GM23248 (cell line): Measurements from ENCODE around the gene CAV2. TPM values are rescaled to one million over a fixed set of nuclear protein-coding genes. Genes with fewer than 3 reads are reported as not detected.

Experiments
- DNase-seq: peaks from one replicate; pipeline ENCODE4 v3.0.0-alpha.2; 2015
- H2AFZ ChIP-seq: fragments of 200-600 bp; sonication (generic); 2 replicates; pipeline ENCODE4 v1.6.1; 2016; ENCODE audit warnings: antibody characterized with exemption
- H3F3A ChIP-seq: fragments of 200-600 bp; sonication (generic); 2 replicates; pipeline ENCODE4 v1.6.1; 2016; ENCODE audit warnings: mild to moderate bottlenecking, antibody characterized with exemption, mixed run types; ENCODE audit not compliant: insufficient read depth
- H3K27ac ChIP-seq: fragments of 200-600 bp; sonication (generic); 2 replicates; pipeline ENCODE4 v1.5.1; 2016; ENCODE audit warnings: mild to moderate bottlenecking
- H3K27me3 ChIP-seq: fragments of 200-600 bp; sonication (generic); replicated peaks from 2 replicates; pipeline ENCODE4 v1.6.1; 2016; ENCODE audit warnings: mild to moderate bottlenecking; ENCODE audit not compliant: insufficient read depth
- H3K36me3 ChIP-seq: fragments of 200-600 bp; sonication (generic); 2 replicates; pipeline ENCODE4 v1.6.1; 2016; ENCODE audit warnings: low read depth, mild to moderate bottlenecking
- H3K4me1 ChIP-seq: fragments of 200-600 bp; sonication (generic); 2 replicates; pipeline ENCODE4 v1.6.1; 2016; ENCODE audit warnings: mild to moderate bottlenecking; ENCODE audit not compliant: insufficient read depth
- H3K4me2 ChIP-seq: fragments of 200-600 bp; sonication (generic); one replicate; pipeline ENCODE4 v1.6.1; 2016; ENCODE audit warnings: mild to moderate bottlenecking; ENCODE audit not compliant: unreplicated experiment
- H3K4me3 ChIP-seq: fragments of 200-600 bp; sonication (generic); 2 replicates; pipeline ENCODE4 v1.5.1; 2016; ENCODE audit warnings: mild to moderate bottlenecking
- H3K79me2 ChIP-seq: fragments of 200-600 bp; sonication (generic); 2 replicates; pipeline ENCODE4 v1.6.1; 2016; ENCODE audit warnings: mild to moderate bottlenecking; ENCODE audit not compliant: insufficient read depth
- H3K9ac ChIP-seq: fragments of 200-600 bp; sonication (generic); 2 replicates; pipeline ENCODE4 v1.6.1; 2016; ENCODE audit warnings: mild to moderate bottlenecking
- H3K9me2 ChIP-seq: fragments of 200-600 bp; sonication (generic); 2 replicates; pipeline ENCODE4 v1.6.1; 2016; ENCODE audit warnings: mixed run types, mild to moderate bottlenecking, moderate library complexity; ENCODE audit not compliant: insufficient read depth
- H3K9me3 ChIP-seq: fragments of 200-600 bp; sonication (generic); one replicate; pipeline ENCODE4 v1.6.1; 2017; ENCODE audit warnings: low read depth
- H4K20me1 ChIP-seq: fragments of 200-600 bp; sonication (generic); 2 replicates; pipeline ENCODE4 v1.6.0; 2016; ENCODE audit not compliant: insufficient read depth
- EZH2 ChIP-seq: fragments of 200-600 bp; sonication (generic); IDR thresholded peaks from 2 replicates; pipeline ENCODE4 v1.6.1; 2018; ENCODE audit warnings: antibody characterized with exemption, mild to moderate bottlenecking; ENCODE audit not compliant: insufficient read depth, poor library complexity, severe bottlenecking
- EZH2phosphoT487 ChIP-seq: fragments of 200-600 bp; sonication (generic); IDR thresholded peaks from 2 replicates; pipeline ENCODE4 v1.6.1; 2018; ENCODE audit warnings: antibody characterized with exemption, moderate library complexity, mild to moderate bottlenecking, low read depth; ENCODE audit not compliant: insufficient read depth
- WGBS, 2 experiments: methylation state at CpG; one replicate each; pipeline ENCODE4 v1.1.6; 2015 to 2017; ENCODE audit warnings: low lambda C conversion rate in 2 of 2, low coverage in 1 of 2; ENCODE audit errors: missing lambda C conversion rate in 2 of 2; 5-methylcytosine and 5-hydroxymethylcytosine counted together
- in situ Hi-C: fragments of 300-500 bp; cut with MboI; formaldehyde crosslinking; loops from 2 replicates; pipeline ENCODE4 v1.15.0; 2020
- polyA plus RNA-seq: library from polyadenylated mRNA; unstranded; fragments of >200 nt; fragmentation: Nextera tagmentation; extraction: Ambion mirVana; gene quantifications from 2 replicates; pipeline ENCODE4 v1.2.1, GENCODE V29; 2016
- total RNA-seq: library from RNA; depleted of rRNA; stranded (reverse); fragments of >200 nt; shearing (Covaris generic); gene quantifications from 2 replicates; pipeline ENCODE4 v1.2.3, GENCODE V29; 2014

Gene CAV2
- total and polyA plus RNA-seq, 2 experiments from 2014 or later = 283 to 344 TPM

DNA sequence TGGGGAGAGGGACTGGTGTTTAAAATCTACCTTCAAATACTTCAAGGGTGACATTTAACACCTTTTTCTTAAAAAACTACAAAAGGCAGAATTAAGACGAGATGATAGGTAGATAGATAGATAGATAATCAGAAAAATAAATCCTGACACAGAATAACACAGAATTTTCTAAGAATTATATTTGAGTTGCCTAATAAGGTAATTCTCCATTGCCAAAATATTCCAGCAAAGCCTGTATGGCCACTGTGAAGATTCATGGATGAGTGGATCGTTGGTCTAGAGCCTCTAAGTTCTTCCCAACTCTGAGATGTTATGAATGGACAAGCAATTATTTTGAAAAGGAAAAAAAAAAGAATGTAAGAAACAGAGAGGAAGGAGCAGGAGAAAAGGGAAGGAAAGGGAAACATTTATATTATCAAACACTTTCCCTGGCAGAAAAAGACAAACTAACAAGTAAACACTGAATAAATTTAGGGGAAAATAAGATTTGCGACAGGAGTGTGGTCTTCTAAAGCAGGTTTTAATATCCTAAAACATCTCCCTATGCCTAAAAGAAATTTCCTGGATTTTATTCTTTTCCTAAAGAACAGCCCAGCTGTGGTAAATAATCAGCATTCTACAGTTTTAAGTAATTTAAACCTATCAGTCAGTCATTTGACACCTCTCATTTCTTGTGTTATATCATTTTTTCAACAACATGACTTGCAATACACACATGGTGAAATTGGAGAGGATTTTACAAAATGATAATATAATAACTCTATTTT is 7.5 kb upstream of the CAV2 start:
- in situ Hi-C loops = no loop called here

DNA sequence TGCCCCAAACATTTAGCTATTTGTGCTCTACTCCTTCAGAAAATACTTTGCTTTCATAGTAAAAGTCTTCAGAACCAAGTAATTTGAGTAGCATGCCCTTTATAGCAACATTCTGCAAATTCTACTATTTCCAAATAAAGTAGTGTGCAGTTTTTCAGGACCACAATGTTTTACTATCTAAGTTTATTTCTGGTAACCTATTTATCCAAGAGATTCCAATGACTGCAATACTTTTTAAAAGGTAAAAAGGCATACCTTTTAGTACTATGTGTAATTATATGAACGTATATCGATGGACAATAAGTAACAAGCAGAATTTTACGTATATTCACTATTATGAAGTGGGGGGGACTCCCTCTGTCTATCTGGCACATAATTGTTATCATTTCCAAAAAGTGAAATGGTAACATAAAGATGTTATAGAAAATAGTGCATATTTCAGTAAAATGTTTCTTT is 6.9 kb upstream of the CAV2 start:
- Histone ChIP-seq H2AFZ (no peak overlapping the region), H3K4me1 (peaks cover 14% of the 10 kb centered on the region), H3K27ac (no peak overlapping the region), H3K9me2 (no peaks in the 10 kb centered on the region), H4K20me1 (no peaks in the 10 kb centered on the region), H3K36me3 (no peaks in the 10 kb centered on the region), H3K79me2 (no peaks in the 10 kb centered on the region), H3F3A (peaks cover 23% of the 10 kb centered on the region), H3K4me3 (no peak overlapping the region), H3K9me3 (no peaks in the 10 kb centered on the region), H3K27me3 (no peaks in the 10 kb centered on the region), H3K9ac (no peak overlapping the region), H3K4me2 (no peak overlapping the region)
- TF ChIP-seq EZH2phosphoT487 (no peak), EZH2 (no peak)
- DNase-seq = no peak
- WGBS, 2 experiments = 97% methylated on average over 3 of the region's 3 CpGs
- in situ Hi-C loops = no loop called here

More for the DNA sequence above, 7.5 kb upstream of the CAV2 start:
- Histone ChIP-seq H3K27ac (no peak overlapping the region), H3F3A (peaks cover 17% of the 10 kb centered on the region), H3K27me3 (no peaks in the 10 kb centered on the region), H3K9me2 (no peaks in the 10 kb centered on the region), H3K9me3 (no peaks in the 10 kb centered on the region), H4K20me1 (no peaks in the 10 kb centered on the region), H3K4me1 (peaks cover 13% of the 10 kb centered on the region), H2AFZ (no peak overlapping the region), H3K4me2 (no peak overlapping the region), H3K4me3 (no peak overlapping the region), H3K9ac (no peak overlapping the region), H3K79me2 (no peaks in the 10 kb centered on the region), H3K36me3 (no peaks in the 10 kb centered on the region)
- no peak for TF ChIP-seq EZH2phosphoT487
- TF ChIP-seq EZH2 = no peak
- no peak for DNase-seq
- WGBS, 2 experiments = 61 to 62% methylated on average over 3 of the region's 3 CpGs

DNA sequence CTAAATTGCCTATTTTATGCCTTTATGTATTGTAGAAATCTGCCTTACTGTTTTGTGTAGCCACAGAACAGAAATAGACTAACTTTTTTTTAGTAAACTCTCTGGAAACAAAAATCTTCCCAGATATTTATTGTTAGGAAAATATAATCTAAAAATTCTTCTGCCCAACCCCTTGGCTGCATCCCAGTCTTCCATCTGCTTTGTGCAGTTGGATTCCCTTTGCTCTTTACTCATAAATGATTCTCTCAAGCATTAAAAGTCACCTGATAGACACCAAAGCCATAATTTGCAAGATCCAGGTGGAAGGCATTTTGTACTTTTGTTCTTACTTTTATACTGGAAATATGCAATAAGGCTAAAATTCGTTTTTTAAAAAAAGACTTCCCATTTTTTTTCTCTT is 6.1 kb upstream of the CAV2 start:
- no peaks in the 10 kb centered on the region for H3K9me3 ChIP-seq

DNA sequence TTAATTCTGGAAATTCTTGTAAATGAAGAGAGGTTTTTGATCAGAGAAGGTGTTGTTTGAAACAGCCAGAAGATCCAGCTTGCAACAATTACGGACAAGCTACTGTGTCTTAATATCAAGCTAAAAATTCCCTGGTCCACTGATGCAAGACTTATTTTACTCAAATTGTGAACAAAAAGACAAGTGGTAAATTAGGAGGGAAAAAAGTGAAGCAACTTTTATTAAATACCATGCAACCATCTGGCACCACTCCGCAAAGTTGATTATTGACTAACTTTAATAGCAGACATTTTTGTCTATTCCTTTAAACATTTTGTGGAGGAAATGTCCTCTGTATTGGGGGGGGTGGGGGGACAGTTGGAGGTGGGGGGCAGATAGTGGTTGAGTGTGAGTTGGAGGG is 5.1 kb upstream of the CAV2 start:
- no peak overlapping the region for H3K4me3 ChIP-seq
- no peak overlapping the region for H3K9ac ChIP-seq
- no peaks in the 10 kb centered on the region for H3K9me2 ChIP-seq
- in situ Hi-C loops = no loop called here
- peaks cover 30% of the 10 kb centered on the region for H3F3A ChIP-seq
- no peak overlapping the region for H3K4me2 ChIP-seq
- peaks cover 21% of the 10 kb centered on the region for H3K4me1 ChIP-seq
- no peak for DNase-seq
- H3K9me3 ChIP-seq = no peaks in the 10 kb centered on the region
- no peaks in the 10 kb centered on the region for H4K20me1 ChIP-seq
- TF ChIP-seq EZH2phosphoT487 (no peak), EZH2 (no peak)
- H3K36me3 ChIP-seq = no peaks in the 10 kb centered on the region
- 97 to 99% methylated on average over 2 of the region's 2 CpGs for WGBS, 2 experiments
- H3K27ac ChIP-seq = no peak overlapping the region
- H3K27me3 ChIP-seq = no peaks in the 10 kb centered on the region
- H3K79me2 ChIP-seq = no peaks in the 10 kb centered on the region
- no peak overlapping the region for H2AFZ ChIP-seq

More for the DNA sequence above, 6.1 kb upstream of the CAV2 start:
- Histone ChIP-seq H3K9ac (no peak overlapping the region), H3K27me3 (no peaks in the 10 kb centered on the region), H3K4me1 (peaks cover 21% of the 10 kb centered on the region), H3K36me3 (no peaks in the 10 kb centered on the region), H3K27ac (no peak overlapping the region), H3F3A (peaks cover 30% of the 10 kb centered on the region), H4K20me1 (no peaks in the 10 kb centered on the region), H3K4me3 (no peak overlapping the region), H3K9me2 (no peaks in the 10 kb centered on the region), H3K79me2 (no peaks in the 10 kb centered on the region), H2AFZ (no peak overlapping the region), H3K4me2 (no peak overlapping the region)
- 18 to 30% methylated on average over 1 of the region's 1 CpG for WGBS, 2 experiments
- no peak for TF ChIP-seq EZH2
- TF ChIP-seq EZH2phosphoT487 = no peak
- in situ Hi-C loops = no loop called here
- DNase-seq = no peak
